IPS-11a (cell line): ENCODE measurements around the gene KIAA1217.

Experiments used
- H3K4me3 ChIP-seq: one replicate; pipeline ENCODE4 v1.5.1; 2013; ENCODE audit warnings: low read depth, low read length, control low read depth

The KIAA1217 gene

DNA sequence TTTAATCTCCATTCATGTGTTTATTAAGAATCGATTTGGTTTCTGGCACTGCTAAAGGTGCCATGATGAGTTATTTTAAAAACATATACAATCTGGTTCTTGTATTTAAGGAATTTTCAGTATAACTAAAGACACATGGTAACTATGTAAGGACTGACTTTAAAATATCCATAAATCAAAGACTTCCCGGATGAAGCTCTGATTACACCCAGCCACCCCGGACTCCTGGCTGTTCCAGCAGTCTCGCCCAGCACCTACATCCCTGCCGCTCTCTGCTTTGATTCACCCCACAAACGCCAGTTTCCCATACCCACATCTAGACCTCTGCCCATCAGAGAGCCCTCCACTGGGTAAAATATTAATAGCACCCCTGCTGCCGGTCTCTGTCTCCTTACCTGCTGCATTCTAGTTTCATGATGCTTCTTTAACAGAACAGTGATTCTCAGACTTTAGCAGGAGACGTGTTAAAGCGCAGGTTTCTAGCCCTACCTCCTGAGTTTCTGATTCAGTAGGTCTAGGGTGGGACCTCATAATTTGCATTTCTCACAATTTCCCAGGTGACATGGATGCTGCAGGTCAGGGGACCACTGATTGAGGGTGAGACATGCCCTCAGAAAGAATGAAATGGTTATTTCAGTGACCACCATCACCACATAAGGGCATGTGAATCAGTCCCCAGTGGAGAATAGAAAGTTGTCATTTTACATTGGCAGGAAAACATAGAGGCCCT lies 185.7 kb downstream of the KIAA1217 start:
- H3K4me3 ChIP-seq = no peak overlapping the region

DNA sequence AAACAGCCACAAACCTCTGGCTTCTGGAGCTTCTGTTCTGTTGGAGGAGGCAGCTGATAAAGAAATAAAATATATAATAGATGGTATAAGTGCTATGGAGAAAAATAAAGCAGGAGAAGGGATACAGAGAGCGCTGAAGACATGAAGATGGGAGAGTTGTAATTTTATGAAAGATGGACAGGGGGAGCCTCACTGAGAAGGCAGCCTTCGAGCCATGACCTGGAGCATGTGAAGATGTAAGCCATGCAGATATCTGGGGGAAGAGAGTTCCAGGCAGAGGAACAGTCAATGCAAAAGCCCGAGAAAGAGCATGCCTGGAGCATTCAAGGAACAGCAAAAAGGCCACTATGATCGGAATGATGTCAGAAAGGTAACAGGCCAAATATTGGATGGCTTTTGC lies 187.5 kb downstream of the KIAA1217 start:
- H3K4me3 ChIP-seq = no peak overlapping the region

DNA sequence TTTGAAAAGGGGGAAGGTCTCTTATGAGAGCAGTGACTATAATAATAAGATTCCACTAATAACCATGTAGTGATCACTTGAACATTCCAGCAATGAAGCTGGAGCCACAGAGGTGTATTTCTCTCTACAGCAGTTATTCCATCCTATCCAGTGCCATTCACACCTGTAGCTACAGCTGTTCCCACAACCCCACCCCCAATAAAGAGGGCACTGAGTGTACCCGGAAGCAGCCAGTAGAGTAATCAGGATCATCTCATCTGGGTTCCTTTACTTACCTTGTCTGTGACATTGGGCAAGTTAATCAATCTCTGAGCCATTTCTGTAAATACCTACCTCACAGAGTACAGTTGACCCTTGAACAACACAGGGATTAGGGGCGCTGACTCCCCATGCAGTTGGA lies 188.7 kb downstream of the KIAA1217 start:
- H3K4me3 ChIP-seq = no peak overlapping the region

DNA sequence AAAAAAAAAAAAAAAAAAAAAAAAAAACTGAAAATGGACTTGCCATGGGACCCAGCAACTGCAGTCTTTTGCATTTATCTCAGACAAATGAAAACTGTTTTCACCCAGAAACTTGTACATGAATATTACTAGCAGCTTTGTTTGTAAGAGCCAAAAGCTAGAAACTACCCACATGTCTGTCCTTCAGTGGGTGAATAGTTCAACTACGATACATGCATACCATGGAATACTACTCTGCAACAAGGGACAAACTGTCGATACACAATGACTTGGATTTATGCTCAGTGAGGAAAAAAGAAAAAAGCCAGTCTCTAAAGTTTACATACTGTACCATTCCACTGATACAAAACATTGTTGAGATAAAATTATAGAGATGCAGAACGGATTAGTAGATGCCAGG lies 195.6 kb downstream of the KIAA1217 start:
- no peak overlapping the region for H3K4me3 ChIP-seq

DNA sequence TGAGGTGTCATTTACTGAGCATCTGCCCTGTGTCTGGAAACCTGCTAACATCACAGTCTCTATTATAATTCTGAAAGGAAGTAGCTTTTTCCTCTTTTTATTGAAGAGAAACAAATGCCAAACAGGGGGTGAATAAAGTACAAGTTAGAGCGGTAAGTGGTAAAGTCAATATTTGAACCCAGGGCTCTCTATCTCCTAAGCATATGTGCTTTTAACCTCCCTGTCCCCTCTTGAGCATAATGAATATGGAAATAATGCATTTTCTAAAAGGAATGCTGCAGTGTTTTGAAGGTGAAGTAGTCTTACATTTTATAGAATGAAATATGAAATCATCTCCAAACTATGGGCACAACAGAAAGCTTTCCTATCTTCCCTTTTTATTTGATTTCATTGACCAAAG lies 196.7 kb downstream of the KIAA1217 start:
- H3K4me3 ChIP-seq = no peak overlapping the region

DNA sequence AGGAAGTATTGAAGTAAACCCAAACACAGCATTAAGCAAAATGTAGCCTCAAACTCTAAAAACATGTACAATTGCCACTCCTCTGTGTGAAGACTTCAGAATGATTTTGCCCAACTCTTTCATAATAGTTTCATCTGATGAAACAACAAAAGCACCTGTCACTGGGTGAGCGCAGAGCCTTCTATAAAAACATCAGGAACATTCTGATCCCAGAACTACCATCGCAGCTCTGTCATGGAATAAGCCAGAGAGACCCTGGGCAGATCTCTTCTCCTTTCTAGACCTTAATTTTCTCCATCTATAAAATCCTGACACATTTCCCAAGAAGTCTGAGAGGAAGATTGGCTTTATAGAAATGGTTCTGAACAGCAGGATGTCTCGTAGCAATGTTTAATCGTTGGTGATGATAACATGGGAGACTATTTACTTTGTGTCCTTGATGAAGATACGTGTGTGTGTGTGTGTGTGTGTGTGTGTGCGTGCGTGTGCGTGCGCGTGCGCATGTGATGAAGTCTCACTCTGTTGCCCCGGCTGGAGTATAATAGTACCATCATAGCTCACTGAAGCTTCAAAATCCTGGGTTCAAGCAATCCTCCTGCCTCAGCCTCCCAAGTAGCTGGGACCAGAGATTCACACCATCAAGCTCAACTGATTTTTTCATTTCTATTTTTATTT lies 198.0 kb downstream of the KIAA1217 start:
- H3K4me3 ChIP-seq = no peak overlapping the region

DNA sequence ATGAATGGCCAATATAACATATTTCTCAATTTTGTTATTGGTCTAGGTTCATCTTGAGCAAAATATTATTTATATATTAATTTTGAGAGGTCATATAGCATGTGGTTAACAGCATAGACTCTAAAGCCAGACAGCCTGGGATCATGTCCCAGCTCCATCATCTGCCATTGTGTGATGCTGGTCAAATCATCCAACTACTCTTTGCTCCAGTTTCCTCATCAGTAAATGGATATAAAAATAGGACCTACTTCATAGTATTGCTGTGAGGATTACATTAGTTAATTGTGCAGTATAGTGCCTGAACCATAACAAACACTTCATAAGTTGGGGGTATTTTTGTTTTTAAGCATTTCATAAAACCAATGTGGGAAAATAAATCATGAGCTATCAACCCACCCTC lies 199.0 kb downstream of the KIAA1217 start:
- no peak overlapping the region for H3K4me3 ChIP-seq

DNA sequence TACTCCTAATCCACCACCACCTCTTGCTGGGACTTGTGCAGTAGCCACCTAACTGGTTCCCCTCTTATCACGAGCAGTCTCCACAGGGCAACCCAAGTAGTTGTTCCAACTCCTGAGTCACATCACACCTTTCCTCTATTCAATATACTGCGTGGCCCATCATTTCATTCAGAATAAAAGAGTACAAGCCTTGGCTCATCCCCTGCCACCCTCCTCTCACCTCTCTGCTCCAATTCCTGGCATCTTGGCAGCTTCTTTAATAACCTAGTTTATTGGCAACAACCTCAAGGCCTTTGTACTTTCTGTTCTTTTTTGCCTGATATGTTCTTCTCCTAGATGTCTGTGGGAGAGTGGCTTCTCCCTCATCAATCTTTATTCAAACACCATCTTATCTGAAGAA lies 199.4 kb downstream of the KIAA1217 start:
- no peak overlapping the region for H3K4me3 ChIP-seq

DNA sequence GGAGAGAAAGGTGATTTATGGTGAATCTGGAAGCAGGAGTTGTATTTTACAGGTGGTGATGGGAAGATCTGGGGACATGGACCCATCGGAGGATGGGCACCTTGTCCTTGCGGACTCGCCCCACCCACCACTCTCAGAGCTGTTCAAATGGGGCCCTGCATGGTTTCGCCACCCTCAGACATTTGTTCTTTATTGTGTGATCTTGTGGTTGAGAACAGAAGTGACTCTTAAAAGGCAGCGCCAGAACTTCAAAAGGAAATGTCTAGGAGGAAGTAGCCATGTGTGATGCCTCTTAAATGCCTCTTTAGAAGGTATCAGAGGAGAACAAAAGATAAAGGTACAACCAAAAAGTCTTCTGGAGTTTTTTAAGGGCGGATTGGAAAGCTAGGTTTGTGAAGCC lies 205.7 kb downstream of the KIAA1217 start:
- H3K4me3 ChIP-seq = no peak overlapping the region

DNA sequence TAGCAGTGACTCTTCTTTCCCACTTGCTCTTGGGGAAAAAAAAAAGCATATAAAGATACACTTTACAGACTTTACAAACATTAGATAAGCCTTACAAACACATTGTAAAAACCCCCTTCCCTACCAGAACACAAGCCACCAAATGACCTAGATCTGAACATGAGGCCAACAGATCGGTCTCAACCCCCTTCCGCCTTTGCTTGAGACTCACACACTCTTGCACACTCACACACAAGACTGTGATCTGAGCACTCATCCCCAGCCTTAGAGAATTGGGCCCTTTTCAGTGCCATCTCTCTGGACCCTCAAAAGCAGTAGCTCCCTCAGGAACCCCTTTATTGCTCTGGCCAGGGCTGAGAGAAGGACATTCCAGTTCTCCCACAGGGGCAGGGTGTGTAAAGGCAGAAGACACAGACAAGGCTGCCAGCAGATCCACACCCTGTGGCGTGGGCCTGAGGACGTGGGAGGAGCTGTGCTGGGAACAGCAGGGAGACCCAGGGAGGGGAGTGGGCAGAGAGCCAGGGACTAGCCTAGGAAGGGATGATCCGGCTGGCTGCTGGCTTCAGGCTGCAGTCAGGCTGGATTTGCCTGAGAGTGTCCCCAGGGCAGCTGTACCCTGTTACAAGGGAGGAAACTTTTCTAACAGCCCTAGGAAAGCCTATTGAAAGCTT lies 206.7 kb downstream of the KIAA1217 start:
- H3K4me3 ChIP-seq = no peak overlapping the region

DNA sequence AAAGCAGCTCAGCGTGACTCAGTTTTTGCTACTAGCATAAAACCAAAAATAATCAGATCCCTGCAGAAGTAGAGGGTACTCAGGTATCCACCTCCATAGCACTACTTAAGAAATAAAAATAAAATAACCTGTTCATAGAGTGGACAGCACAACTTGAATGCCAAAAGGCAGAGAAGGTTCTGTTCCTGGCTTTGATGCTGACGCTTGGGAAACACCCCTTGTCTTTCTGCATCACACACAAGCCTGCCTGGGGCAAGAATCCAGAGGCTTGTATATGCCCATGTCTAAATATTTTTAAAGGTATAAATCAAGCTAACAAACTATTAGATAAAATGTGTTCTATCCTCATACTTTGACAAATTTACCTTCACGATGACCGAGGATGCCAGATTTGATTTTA lies 207.3 kb downstream of the KIAA1217 start:
- no peak overlapping the region for H3K4me3 ChIP-seq

DNA sequence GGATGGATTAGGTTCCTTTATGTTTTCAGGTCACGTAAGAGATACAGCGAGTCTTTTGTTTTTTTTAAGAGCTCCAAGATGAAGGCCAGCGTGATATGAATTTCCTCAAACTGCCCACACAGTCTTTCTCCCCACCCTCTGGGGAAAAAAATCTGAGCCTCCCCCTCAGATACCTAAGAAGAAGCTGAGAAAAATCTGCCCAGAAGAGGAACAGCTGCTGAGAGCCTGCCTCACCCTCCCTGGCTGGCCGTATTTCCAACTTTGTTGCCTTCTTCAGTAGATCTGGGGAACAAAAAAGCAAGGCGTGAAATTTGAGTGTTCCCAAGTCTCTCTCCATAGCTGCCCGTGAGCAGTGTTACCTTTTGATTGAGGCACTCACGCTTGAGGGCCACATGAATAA lies 208.1 kb downstream of the KIAA1217 start:
- no peak overlapping the region for H3K4me3 ChIP-seq

DNA sequence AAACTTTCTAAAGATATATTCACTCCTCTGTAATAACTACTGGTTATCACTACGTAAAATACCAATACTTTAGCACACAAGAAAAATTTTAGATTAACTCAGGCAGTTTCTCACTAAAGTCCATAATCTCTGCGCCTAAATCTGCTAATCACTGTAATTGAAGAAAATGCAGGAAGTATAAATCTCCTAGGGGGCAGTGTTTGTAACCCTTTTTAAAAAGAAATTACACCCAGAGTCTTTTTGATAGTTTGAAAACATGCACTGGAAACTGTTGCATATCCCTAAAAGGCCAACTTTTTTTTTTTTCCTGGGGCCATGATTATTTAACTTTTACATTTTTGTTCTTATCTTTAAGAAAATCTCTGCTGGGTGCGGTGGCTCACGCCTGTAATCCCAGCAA lies 209.6 kb downstream of the KIAA1217 start:
- H3K4me3 ChIP-seq = no peak overlapping the region

DNA sequence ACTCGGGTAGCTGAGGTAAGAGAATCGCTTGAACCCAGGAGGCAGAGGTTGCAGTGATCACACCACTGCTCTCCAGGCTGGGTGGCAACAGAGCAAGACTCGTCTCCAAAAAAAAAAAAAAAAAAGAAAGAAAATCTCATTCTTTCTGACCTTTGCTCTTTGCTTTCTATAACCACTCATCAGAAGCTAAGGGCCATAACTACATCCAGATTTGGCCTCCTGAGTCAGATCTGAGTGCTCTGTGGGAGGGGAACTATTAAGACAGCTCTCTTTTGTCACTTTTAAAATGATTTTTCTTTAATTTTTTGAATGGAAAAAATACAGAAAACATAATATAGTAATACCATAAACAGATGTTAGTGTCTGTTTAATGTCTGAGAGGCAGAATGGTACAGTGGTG lies 210.1 kb downstream of the KIAA1217 start:
- H3K4me3 ChIP-seq = no peak overlapping the region

DNA sequence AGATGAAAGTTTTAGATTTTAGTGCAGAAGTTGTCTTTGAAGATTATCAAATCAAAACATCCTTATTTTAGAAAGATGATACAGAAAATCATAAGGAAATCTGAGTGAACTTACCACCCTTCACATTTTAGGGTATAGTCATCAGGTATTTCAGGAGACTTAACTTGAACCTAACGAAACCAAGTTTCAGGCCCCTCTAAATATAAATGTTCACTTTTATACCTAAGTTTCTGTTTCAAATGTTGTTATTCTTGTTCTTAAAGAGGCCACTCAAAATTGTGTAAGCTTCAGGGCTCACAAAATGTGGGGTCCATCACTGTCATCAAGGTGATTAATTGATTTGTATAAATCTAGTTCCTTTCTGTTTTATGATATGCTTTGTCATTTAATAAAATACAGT lies 216.2 kb downstream of the KIAA1217 start:
- H3K4me3 ChIP-seq = no peak overlapping the region

DNA sequence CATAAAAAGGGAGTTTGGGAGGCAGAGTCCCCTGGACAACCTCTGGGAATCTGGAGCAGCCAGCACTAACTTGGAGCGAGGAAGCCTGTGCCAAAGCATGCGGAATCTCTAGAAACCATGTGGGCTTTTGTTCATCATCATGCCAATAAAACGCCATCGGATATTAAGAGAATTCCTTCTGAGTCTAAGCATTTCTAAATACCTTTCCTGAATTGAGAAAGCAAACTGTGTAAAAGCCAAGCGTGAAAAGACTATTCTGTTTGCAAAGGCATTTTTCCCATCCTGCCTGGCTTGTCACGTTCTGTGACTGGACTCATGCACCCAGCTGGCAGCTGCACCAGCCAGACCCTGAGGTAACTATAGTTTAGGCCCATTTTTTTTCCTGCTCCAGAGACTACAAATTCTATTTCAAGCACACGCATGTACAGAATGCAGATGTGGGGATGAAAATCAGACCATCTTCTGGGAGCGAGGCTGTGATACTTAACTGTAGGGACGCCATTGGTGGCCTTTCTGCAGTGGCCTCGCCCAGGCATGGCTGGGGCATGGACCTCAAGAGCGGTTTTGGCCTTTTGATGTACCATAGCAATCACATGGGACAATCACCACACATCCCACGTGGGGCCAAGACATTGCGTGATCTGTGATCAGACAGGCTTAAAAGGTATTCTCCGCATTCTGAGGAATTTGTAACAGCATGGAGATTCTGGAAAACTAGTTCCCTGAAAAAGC lies 218.9 kb downstream of the KIAA1217 start:
- H3K4me3 ChIP-seq = no peak overlapping the region

DNA sequence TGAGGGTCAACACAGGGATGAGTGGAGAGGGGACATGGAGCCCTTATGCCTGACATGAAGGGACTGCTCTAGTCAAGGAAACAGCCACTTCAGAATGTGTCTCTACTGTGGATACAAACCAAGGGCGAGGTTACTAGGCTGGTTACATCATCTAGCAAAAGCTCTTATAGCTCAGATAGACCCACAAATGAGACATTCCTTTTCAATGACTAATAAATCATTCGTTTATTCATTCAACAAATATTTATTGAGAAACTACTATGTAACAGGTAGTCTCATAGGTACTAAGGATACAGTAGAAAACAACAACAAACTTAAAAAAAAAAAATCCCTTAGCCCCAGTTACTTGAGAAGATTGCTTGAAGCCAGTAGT lies 219.5 kb downstream of the KIAA1217 start:
- no peak overlapping the region for H3K4me3 ChIP-seq

DNA sequence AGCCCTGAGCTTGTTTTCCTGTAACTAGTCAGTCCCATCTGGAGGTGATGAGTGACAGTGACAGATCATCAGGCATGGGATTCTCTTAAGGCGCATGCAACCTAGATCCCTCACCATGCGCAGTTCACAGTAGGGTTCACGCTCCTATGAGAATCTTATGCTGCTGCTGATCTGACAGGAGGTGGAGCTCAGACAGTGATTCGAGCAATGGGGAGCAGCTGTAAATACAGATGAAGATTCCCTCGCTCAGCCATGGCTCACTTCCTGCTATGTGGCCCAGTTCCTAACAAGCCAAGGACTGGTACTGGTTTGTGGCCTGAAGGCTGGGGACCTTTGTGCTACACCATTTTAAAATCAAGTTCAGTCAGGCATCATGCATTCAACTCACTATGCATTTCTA lies 221.7 kb downstream of the KIAA1217 start:
- H3K4me3 ChIP-seq = no peak overlapping the region

DNA sequence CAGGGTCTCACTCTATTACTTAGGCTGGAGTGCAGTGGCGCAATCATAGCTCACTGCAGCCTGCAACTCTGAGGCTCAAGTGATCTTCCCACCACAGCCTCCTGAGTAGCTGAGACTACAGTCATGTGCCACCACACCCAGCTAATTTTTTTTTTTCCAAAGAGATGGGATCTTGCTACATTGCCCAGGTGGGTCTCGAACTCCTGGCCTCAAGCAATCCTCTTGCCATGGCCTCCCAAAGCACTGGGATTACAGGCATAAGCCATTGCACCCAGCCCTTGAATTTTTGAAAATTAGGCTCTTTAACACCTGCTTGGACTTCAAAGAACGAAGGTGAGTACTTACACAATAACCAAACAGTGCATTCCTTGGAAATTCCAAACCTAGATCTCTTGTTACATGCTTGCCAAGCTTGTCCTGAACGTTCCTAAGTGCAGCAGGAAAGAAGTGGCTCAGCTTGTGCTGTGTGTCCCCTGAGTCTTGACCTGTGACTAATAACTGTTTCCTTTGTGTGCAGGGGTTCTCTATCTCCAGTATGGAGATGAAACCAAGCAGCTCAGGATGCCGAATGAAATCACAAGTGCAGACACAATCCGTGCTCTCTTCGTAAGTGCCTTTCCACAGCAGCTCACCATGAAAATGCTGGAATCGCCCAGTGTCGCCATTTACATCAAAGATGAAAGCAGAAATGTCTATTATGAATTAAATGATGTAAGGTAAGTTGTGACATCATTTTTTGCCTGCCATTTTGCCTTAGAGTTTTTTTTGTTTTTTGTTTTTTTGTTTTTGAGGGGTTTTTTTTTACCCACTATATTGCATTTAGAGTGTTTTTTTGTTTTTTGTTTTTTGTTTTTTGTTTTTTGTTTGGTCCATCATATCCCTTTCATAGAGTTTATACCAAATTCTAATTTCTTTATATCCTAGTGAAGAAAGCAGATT lies 223.8 kb downstream of the KIAA1217 start:
- no peak overlapping the region for H3K4me3 ChIP-seq

DNA sequence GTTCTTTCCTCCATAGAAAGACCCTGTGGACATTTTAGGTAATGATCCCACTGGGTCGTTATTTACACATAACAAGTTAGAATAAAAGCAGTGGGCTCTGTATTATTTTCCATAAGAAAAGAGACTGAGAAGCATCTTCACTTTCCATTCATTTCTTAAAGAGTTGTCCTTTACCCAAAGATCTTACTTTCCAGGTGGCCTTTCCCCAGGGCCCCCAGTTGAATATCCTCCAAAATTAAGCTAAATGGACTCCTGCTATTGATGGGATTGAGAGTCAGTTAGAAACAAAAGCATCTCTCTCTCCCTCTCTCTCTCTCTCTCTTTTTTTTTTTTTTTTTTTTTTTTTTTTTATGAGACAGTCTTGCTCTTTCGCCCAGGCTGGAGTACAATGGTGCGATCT lies 224.8 kb downstream of the KIAA1217 start:
- H3K4me3 ChIP-seq = no peak overlapping the region

DNA sequence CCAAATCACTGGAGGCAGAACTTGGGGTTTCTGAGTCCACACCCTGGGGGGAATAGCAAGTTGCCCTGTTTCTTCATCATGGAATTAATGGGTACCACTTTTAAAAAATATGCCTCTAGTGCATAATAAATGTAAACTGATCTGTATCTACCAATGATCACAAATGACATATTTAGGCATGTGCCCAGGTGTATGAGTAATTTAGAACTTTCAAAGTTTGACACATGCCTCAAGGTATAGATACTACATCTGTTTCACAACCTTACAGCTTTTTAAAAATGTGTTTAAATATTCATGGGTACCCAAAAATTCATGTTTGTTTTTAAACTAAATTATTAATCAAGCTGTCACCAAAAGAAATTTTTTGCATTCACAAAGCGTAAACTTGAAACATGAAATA lies 226.0 kb downstream of the KIAA1217 start:
- no peak overlapping the region for H3K4me3 ChIP-seq
